GM23338 (cell line): Measurements from ENCODE around the gene TYMP. TPM values are rescaled to one million over a fixed set of nuclear protein-coding genes. Genes with fewer than 3 reads are reported as not detected.

Experiments used
- ATAC-seq: fragments of 200-7000 bp; cut with Tn5 transposase; 3 replicates; pipeline ENCODE4 v1.9.1; 2020
- DNase-seq: peaks from one replicate; pipeline ENCODE4 v3.0.0-alpha.2; 2015; ENCODE audit warnings: low spot score
- H2AFZ ChIP-seq: fragments of 200-600 bp; sonication (generic); 2 replicates; pipeline ENCODE4 v1.8.0; 2016; ENCODE audit warnings: antibody characterized with exemption, mild to moderate bottlenecking, moderate library complexity
- H3F3A ChIP-seq: fragments of 200-600 bp; sonication (generic); replicated peaks from 2 replicates; pipeline ENCODE4 v1.8.0; 2017; ENCODE audit warnings: antibody characterized with exemption, mixed run types, low read depth
- H3K27ac ChIP-seq: fragments of 200-600 bp; sonication (generic); 2 replicates; pipeline ENCODE4 v1.6.1; 2016; ENCODE audit warnings: low read depth
- H3K27me3 ChIP-seq: fragments of 200-600 bp; sonication (generic); 2 replicates; pipeline ENCODE4 v1.8.0; 2016; ENCODE audit warnings: mild to moderate bottlenecking, mixed run types, moderate library complexity; ENCODE audit not compliant: insufficient read depth
- H3K36me3 ChIP-seq: fragments of 200-600 bp; sonication (generic); 2 replicates; pipeline ENCODE4 v1.8.0; 2016; ENCODE audit warnings: mild to moderate bottlenecking; ENCODE audit not compliant: insufficient read depth
- H3K4me1 ChIP-seq: fragments of 200-600 bp; sonication (generic); 2 replicates; pipeline ENCODE4 v1.8.0; 2016; ENCODE audit warnings: mild to moderate bottlenecking, moderate library complexity; ENCODE audit not compliant: insufficient read depth
- H3K4me2 ChIP-seq: fragments of 200-600 bp; sonication (generic); 2 replicates; pipeline ENCODE4 v1.7.1; 2017; ENCODE audit warnings: mixed run types
- H3K4me3 ChIP-seq: fragments of 200-600 bp; sonication (generic); 2 replicates; pipeline ENCODE4 v1.6.1; 2016; ENCODE audit warnings: mixed run types
- H3K79me2 ChIP-seq: fragments of 200-600 bp; sonication (generic); replicated peaks from 2 replicates; pipeline ENCODE4 v1.8.0; 2017; ENCODE audit warnings: mild to moderate bottlenecking; ENCODE audit not compliant: insufficient read depth
- H3K9me2 ChIP-seq: fragments of 200-600 bp; sonication (generic); 2 replicates; pipeline ENCODE4 v1.8.0; 2017; ENCODE audit not compliant: insufficient read depth
- H4K20me1 ChIP-seq: fragments of 200-600 bp; sonication (generic); replicated peaks from 2 replicates; pipeline ENCODE4 v1.8.0; 2017; ENCODE audit warnings: mild to moderate bottlenecking; ENCODE audit not compliant: insufficient read depth
- H3K27ac Mint-ChIP-seq: 2 replicates; pipeline ENCODE4 v1.8.0; 2020; ENCODE audit warnings: inconsistent platforms, mild to moderate bottlenecking, moderate library complexity, mixed read lengths
- H3K27me3 Mint-ChIP-seq: 3 replicates; pipeline ENCODE4 v1.8.0; 2022; ENCODE audit warnings: low read depth, mild to moderate bottlenecking, moderate library complexity, mixed read lengths, inconsistent platforms; ENCODE audit not compliant: insufficient read depth, poor library complexity
- H3K36me3 Mint-ChIP-seq: 3 replicates; pipeline ENCODE4 v1.8.0; 2021; ENCODE audit warnings: low read depth, mild to moderate bottlenecking, inconsistent platforms, moderate library complexity, mixed read lengths
- H3K4me1 Mint-ChIP-seq: 3 replicates; pipeline ENCODE4 v1.8.0; 2020; ENCODE audit warnings: mild to moderate bottlenecking, inconsistent platforms, mixed read lengths
- H3K4me3 Mint-ChIP-seq: 3 replicates; pipeline ENCODE4 v1.8.0; 2021; ENCODE audit warnings: moderate library complexity, mild to moderate bottlenecking, inconsistent platforms, mixed read lengths
- H3K9me3 Mint-ChIP-seq: 3 replicates; pipeline ENCODE4 v1.8.0; 2020; ENCODE audit warnings: moderate library complexity, mild to moderate bottlenecking, inconsistent platforms, mixed read lengths
- CREB1 ChIP-seq: fragments of 250-450 bp; sonication (Bioruptor Pico); IDR thresholded peaks from 2 replicates; pipeline ENCODE4 v1.5.0; 2020; ENCODE audit warnings: low read depth, mild to moderate bottlenecking, moderate library complexity
- EZH2 ChIP-seq: fragments of 200-600 bp; sonication (generic); IDR thresholded peaks from one replicate; pipeline ENCODE4 v1.8.0; 2017; ENCODE audit warnings: antibody characterized with exemption, mild to moderate bottlenecking, low read depth; ENCODE audit not compliant: unreplicated experiment
- EZH2phosphoT487 ChIP-seq: fragments of 200-600 bp; sonication (generic); IDR thresholded peaks from one replicate; pipeline ENCODE4 v1.8.1; 2018; ENCODE audit warnings: antibody characterized with exemption; ENCODE audit not compliant: unreplicated experiment
- JUNB ChIP-seq: IDR thresholded peaks from one replicate; pipeline ENCODE4 v1.6.1; 2016; ENCODE audit warnings: antibody characterized with exemption; ENCODE audit not compliant: unreplicated experiment
- POLR2AphosphoS5 ChIP-seq: IDR thresholded peaks from 2 replicates; pipeline ENCODE4 v1.6.1; 2016; ENCODE audit warnings: antibody characterized with exemption, low read depth
- STAT1 ChIP-seq: IDR thresholded peaks from one replicate; pipeline ENCODE4 v1.6.1; 2016; ENCODE audit warnings: antibody characterized with exemption; ENCODE audit not compliant: unreplicated experiment
- ZNF114 ChIP-seq: fragments of 250-450 bp; sonication (Bioruptor Pico); IDR thresholded peaks from 2 replicates; pipeline ENCODE4 v1.5.0; 2020; ENCODE audit warnings: mild to moderate bottlenecking, moderate library complexity
- ZNF331 ChIP-seq: fragments of 250-450 bp; sonication (Bioruptor Pico); IDR thresholded peaks from 2 replicates; pipeline ENCODE4 v1.5.0; 2020; ENCODE audit warnings: low read depth, mild to moderate bottlenecking, moderate library complexity
- polyA plus RNA-seq: library from polyadenylated mRNA; unstranded; fragments of >200 nt; fragmentation: Nextera tagmentation; extraction: Ambion mirVana; gene quantifications from 2 replicates; pipeline ENCODE4 v1.2.1, GENCODE V29; 2016
- total RNA-seq: library from RNA; depleted of rRNA; stranded (reverse); fragments of >200 nt; shearing (Covaris generic); gene quantifications from 2 replicates; pipeline ENCODE4 v1.2.3, GENCODE V29; 2014
- TF ChIP-seq, protein P1 (sequence below): fragments of 250-450 bp; sonication (Bioruptor Pico); IDR thresholded peaks from 2 replicates; pipeline ENCODE4 v1.5.0; 2020; ENCODE audit warnings: mild to moderate bottlenecking, moderate library complexity

Gene TYMP
- total and polyA plus RNA-seq, 2 experiments from 2014 or later, result 0.28 to 1.8 TPM

DNA sequence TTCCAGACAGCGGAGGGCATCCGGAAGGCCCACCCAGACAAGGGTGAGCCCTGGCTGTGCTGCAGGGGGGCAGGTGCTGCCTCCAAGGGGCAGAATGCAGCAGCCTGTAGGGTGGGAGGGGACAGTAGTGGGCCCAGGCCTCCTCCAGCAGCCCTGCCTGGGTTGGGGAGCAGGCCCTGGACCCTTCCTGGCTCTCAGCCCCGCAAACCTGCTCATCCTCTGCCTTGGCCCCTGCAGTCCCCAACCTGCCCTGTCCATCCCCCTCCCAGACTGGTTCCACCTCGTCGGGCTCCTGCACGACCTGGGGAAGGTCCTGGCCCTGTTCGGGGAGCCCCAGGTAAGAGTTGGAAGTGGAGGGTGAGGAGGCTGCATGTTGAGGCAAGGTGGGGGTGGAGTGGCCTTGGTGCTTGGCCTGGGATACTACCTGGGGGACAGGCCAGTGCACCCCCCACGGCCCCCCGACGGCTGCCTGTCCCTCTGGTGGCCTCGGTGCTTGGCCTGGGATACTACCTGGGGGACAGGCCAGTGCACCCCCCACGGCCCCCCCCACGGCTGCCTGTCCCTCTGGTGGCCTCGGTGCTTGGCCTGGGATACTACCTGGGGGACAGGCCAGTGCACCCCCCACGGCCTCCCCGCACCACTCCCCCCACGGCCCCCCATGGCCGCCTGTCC lies 41.7 kb downstream of the TYMP start (continued):
- TF ChIP-seq, protein P1, sequence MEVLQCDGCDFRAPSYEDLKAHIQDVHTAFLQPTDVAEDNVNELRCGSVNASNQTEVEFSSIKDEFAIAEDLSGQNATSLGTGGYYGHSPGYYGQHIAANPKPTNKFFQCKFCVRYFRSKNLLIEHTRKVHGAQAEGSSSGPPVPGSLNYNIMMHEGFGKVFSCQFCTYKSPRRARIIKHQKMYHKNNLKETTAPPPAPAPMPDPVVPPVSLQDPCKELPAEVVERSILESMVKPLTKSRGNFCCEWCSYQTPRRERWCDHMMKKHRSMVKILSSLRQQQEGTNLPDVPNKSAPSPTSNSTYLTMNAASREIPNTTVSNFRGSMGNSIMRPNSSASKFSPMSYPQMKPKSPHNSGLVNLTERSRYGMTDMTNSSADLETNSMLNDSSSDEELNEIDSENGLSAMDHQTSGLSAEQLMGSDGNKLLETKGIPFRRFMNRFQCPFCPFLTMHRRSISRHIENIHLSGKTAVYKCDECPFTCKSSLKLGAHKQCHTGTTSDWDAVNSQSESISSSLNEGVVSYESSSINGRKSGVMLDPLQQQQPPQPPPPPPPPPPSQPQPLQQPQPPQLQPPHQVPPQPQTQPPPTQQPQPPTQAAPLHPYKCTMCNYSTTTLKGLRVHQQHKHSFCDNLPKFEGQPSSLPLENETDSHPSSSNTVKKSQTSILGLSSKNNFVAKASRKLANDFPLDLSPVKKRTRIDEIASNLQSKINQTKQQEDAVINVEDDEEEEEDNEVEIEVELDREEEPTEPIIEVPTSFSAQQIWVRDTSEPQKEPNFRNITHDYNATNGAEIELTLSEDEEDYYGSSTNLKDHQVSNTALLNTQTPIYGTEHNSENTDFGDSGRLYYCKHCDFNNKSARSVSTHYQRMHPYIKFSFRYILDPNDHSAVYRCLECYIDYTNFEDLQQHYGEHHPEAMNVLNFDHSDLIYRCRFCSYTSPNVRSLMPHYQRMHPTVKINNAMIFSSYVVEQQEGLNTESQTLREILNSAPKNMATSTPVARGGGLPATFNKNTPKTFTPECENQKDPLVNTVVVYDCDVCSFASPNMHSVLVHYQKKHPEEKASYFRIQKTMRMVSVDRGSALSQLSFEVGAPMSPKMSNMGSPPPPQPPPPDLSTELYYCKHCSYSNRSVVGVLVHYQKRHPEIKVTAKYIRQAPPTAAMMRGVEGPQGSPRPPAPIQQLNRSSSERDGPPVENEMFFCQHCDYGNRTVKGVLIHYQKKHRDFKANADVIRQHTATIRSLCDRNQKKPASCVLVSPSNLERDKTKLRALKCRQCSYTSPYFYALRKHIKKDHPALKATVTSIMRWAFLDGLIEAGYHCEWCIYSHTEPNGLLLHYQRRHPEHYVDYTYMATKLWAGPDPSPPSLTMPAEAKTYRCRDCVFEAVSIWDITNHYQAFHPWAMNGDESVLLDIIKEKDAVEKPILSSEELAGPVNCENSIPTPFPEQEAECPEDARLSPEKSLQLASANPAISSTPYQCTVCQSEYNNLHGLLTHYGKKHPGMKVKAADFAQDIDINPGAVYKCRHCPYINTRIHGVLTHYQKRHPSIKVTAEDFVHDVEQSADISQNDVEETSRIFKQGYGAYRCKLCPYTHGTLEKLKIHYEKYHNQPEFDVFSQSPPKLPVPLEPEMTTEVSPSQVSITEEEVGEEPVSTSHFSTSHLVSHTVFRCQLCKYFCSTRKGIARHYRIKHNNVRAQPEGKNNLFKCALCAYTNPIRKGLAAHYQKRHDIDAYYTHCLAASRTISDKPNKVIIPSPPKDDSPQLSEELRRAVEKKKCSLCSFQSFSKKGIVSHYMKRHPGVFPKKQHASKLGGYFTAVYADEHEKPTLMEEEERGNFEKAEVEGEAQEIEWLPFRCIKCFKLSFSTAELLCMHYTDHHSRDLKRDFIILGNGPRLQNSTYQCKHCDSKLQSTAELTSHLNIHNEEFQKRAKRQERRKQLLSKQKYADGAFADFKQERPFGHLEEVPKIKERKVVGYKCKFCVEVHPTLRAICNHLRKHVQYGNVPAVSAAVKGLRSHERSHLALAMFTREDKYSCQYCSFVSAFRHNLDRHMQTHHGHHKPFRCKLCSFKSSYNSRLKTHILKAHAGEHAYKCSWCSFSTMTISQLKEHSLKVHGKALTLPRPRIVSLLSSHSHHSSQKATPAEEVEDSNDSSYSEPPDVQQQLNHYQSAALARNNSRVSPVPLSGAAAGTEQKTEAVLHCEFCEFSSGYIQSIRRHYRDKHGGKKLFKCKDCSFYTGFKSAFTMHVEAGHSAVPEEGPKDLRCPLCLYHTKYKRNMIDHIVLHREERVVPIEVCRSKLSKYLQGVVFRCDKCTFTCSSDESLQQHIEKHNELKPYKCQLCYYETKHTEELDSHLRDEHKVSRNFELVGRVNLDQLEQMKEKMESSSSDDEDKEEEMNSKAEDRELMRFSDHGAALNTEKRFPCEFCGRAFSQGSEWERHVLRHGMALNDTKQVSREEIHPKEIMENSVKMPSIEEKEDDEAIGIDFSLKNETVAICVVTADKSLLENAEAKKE, result no peak
- TF ChIP-seq POLR2AphosphoS5, result no peak

DNA sequence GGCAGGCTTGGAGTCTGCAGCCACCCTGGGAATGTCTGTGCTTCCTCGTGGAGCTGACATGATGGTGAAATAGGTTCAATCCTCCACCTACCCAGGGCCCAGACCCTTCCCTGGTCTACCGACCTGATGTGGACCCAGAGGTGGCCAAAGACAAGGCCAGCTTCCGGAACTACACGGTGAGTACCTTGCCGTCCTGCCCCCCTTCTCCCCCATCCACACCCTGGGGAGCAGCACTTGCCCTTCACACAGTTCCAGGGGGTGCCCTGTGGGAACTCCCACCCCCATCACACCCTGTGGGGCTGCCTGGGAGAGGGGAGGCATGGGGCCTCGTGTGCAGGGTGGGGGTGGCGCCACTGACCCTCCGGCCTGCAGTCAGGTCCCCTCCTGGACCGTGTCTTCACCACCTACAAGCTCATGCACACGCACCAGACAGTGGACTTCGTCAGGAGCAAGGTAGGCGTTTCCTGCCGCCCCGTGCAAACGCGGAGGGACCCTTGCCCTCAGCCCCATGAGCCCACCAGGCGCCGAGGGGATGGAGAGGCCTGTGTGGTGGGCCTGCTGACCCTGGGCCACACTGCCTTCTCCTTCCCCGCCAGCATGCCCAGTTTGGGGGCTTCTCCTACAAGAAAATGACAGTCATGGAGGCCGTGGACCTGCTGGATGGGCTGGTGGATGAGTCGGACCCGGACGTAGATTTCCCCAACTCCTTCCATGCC lies 42.4 kb downstream of the TYMP start:
- H3K27ac ChIP-seq, result no peak overlapping the region
- Mint-ChIP-seq H3K27ac (no peak overlapping the region), H3K27me3 (peaks cover 9% of the 10 kb centered on the region), H3K4me1 (peaks cover 3% of the 10 kb centered on the region; the same call in 1 of the 3 replicates), H3K4me3 (no peak overlapping the region), H3K9me3 (no peaks in the 10 kb centered on the region), H3K36me3 (0 out of 3 replicates have a peak, but pooled peaks cover 3% of the 10 kb centered on the region)
- no peaks in the 10 kb centered on the region for H3F3A ChIP-seq
- H3K9me2 ChIP-seq, result no peaks in the 10 kb centered on the region
- no peaks in the 10 kb centered on the region for H3K27me3 ChIP-seq
- H4K20me1 ChIP-seq, result no peaks in the 10 kb centered on the region
- no peak for ATAC-seq
- no peaks in the 10 kb centered on the region for H3K4me1 ChIP-seq
- H3K4me3 ChIP-seq, result no peak overlapping the region
- H3K36me3 ChIP-seq, result no peaks in the 10 kb centered on the region
- H3K79me2 ChIP-seq, result no peaks in the 10 kb centered on the region
- H2AFZ ChIP-seq, result no peak overlapping the region
- H3K4me2 ChIP-seq, result no peak overlapping the region
- no peak for DNase-seq
- TF ChIP-seq, protein P1, result no peak
- TF ChIP-seq ZNF331 (CRISPR knock-in tag), result no peak
- TF ChIP-seq EZH2, result no peak
- TF ChIP-seq CREB1 (CRISPR knock-in tag), result no peak
- no peak for TF ChIP-seq EZH2phosphoT487
- TF ChIP-seq JUNB, result no peak
- no peak for TF ChIP-seq STAT1
- TF ChIP-seq ZNF114, result no peak
